Neural progenitor cell (in vitro differentiated cells): ENCODE data around the gene PODN. TPM values are rescaled to one million over a fixed set of nuclear protein-coding genes. Genes with fewer than 3 reads are reported as not detected.

Experiments
- DNase-seq: peaks from one replicate; pipeline ENCODE4 v3.0.0-alpha.2; 2016; ENCODE audit warnings: low spot score
- H2AFZ ChIP-seq: fragments of 200-600 bp; sonication (generic); replicated peaks from 2 replicates; pipeline ENCODE4 v1.6.1; 2016; ENCODE audit warnings: antibody characterized with exemption
- H3F3A ChIP-seq: fragments of 200-600 bp; sonication (generic); 2 replicates; pipeline ENCODE4 v1.6.1; 2016; ENCODE audit warnings: antibody characterized with exemption, low read depth
- H3K27ac ChIP-seq: fragments of 200-600 bp; sonication (generic); 2 replicates; pipeline ENCODE4 v1.5.1; 2016; ENCODE audit warnings: mild to moderate bottlenecking
- H3K27me3 ChIP-seq: fragments of 200-600 bp; sonication (generic); 2 replicates; pipeline ENCODE4 v1.6.1; 2016; ENCODE audit warnings: mild to moderate bottlenecking, moderate library complexity
- H3K36me3 ChIP-seq: fragments of 200-600 bp; sonication (generic); 2 replicates; pipeline ENCODE4 v1.5.1; 2016
- H3K4me1 ChIP-seq: fragments of 200-600 bp; sonication (generic); 2 replicates; pipeline ENCODE4 v1.6.1; 2016; ENCODE audit warnings: mixed run types
- H3K4me2 ChIP-seq: fragments of 200-600 bp; sonication (generic); 2 replicates; pipeline ENCODE4 v1.6.1; 2016
- H3K4me3 ChIP-seq: fragments of 200-600 bp; sonication (generic); 2 replicates; pipeline ENCODE4 v1.5.1; 2016
- H3K79me2 ChIP-seq: fragments of 200-600 bp; sonication (generic); 2 replicates; pipeline ENCODE4 v1.6.1; 2016; ENCODE audit warnings: low read depth
- H3K9ac ChIP-seq: fragments of 200-600 bp; sonication (generic); 2 replicates; pipeline ENCODE4 v1.6.1; 2016
- H3K9me3 ChIP-seq: fragments of 200-600 bp; sonication (generic); 2 replicates; pipeline ENCODE4 v1.5.1; 2016; ENCODE audit warnings: low read depth
- H4K20me1 ChIP-seq: fragments of 200-600 bp; sonication (generic); 2 replicates; pipeline ENCODE4 v1.6.1; 2016; ENCODE audit warnings: low read depth
- H3K27ac Mint-ChIP-seq: 3 replicates; pipeline ENCODE4 v1.8.0; 2021; ENCODE audit warnings: mixed read lengths
- H3K27me3 Mint-ChIP-seq: 2 replicates; pipeline ENCODE4 v1.8.0; 2022; ENCODE audit warnings: low read depth, mild to moderate bottlenecking, inconsistent platforms, moderate library complexity, mixed read lengths; ENCODE audit not compliant: insufficient read depth
- H3K36me3 Mint-ChIP-seq: 3 replicates; pipeline ENCODE4 v1.8.0; 2021; ENCODE audit warnings: mixed read lengths
- H3K4me1 Mint-ChIP-seq: 3 replicates; pipeline ENCODE4 v1.8.0; 2021; ENCODE audit warnings: mixed read lengths
- H3K4me3 Mint-ChIP-seq: 3 replicates; pipeline ENCODE4 v1.8.0; 2021; ENCODE audit warnings: mild to moderate bottlenecking, moderate library complexity, mixed read lengths
- H3K9me3 Mint-ChIP-seq: 3 replicates; pipeline ENCODE4 v1.8.0; 2020; ENCODE audit warnings: mixed read lengths
- CTCF ChIP-seq: fragments of 200-600 bp; sonication (generic); IDR thresholded peaks from 2 replicates; pipeline ENCODE4 v1.5.1; 2017; ENCODE audit warnings: antibody characterized with exemption, mild to moderate bottlenecking
- EZH2 ChIP-seq: fragments of 200-600 bp; sonication (generic); IDR thresholded peaks from 2 replicates; pipeline ENCODE4 v1.6.1; 2017; ENCODE audit warnings: antibody characterized with exemption, mild to moderate bottlenecking, moderate library complexity
- EZH2phosphoT487 ChIP-seq: fragments of 200-600 bp; sonication (generic); IDR thresholded peaks from 2 replicates; pipeline ENCODE4 v1.6.1; 2017; ENCODE audit warnings: antibody characterized with exemption
- total RNA-seq: library from RNA; depleted of rRNA; stranded (reverse); fragments of >200 nt; gene quantifications from 2 replicates; pipeline ENCODE4 v1.2.3, GENCODE V29; 2015; ENCODE audit warnings: low replicate concordance

The PODN gene
- total RNA-seq, 1 donor from 2014 or later, result not detected

DNA sequence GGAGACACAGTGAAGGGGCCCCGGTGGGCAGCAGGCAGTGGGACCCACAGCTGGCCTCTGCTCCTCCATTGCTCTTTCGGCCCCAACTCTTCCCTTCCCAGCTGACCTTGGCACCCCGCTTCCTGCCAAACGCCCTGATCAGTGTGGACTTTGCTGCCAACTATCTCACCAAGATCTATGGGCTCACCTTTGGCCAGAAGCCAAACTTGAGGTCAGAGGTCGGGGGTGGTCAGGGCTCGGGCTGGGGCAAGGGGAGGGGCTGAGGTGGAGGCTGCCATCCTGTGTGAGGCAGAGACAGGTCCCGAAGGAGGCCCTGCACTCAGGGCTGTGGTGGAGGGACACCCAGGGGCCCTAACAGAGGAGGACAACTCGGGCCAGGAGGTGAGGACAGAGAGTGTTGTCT lies 13.7 kb downstream of the PODN start:
- H3F3A ChIP-seq, result no peaks in the 10 kb centered on the region
- no peak overlapping the region for H3K27ac ChIP-seq
- Mint-ChIP-seq H3K27me3 (peaks cover 22% of the 10 kb centered on the region), H3K27ac (no peak overlapping the region), H3K4me3 (no peak overlapping the region), H3K36me3 (no peaks in the 10 kb centered on the region), H3K9me3 (peaks cover 2% of the 10 kb centered on the region), H3K4me1 (peaks cover 20% of the 10 kb centered on the region)
- no peaks in the 10 kb centered on the region for H4K20me1 ChIP-seq
- no peaks in the 10 kb centered on the region for H3K36me3 ChIP-seq
- H3K79me2 ChIP-seq, result no peaks in the 10 kb centered on the region
- no peak overlapping the region for H2AFZ ChIP-seq
- H3K4me2 ChIP-seq, result no peak overlapping the region
- H3K27me3 ChIP-seq, result no peaks in the 10 kb centered on the region
- H3K9ac ChIP-seq, result no peak overlapping the region
- H3K9me3 ChIP-seq, result no peaks in the 10 kb centered on the region
- peaks cover 20% of the 10 kb centered on the region for H3K4me1 ChIP-seq
- no peak overlapping the region for H3K4me3 ChIP-seq
- no peak for DNase-seq
- TF ChIP-seq CTCF, result no peak
- no peak for TF ChIP-seq EZH2phosphoT487
- no peak for TF ChIP-seq EZH2

DNA sequence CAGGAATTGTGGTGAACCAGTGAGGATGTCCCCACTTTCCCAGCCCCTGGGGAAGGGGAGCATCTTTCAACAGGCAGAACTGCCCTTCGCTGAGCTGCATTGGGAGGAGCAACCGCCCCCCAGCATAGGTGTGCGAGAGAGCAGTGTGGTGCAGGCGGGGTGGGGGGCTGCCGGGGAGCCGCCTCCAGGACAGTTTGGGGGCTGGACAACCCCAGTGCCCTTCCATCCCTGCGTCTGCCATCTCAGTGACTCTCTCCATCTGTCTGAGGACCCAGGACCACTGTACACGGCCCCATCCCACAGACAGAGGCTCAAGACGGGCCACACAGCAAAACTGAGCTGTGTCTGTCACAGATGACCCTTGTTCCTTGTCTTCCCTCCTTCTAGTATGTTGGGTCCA lies 14.2 kb downstream of the PODN start:
- Histone ChIP-seq H3F3A (no peaks in the 10 kb centered on the region), H3K27me3 (no peaks in the 10 kb centered on the region), H3K79me2 (no peaks in the 10 kb centered on the region), H3K36me3 (no peaks in the 10 kb centered on the region), H3K4me2 (no peak overlapping the region), H3K4me1 (peaks cover 20% of the 10 kb centered on the region), H3K9me3 (no peaks in the 10 kb centered on the region), H2AFZ (no peak overlapping the region), H3K27ac (no peak overlapping the region), H3K4me3 (no peak overlapping the region), H3K9ac (no peak overlapping the region), H4K20me1 (no peaks in the 10 kb centered on the region)
- H3K27ac Mint-ChIP-seq, result no peak overlapping the region
- peaks cover 18% of the 10 kb centered on the region for H3K27me3 Mint-ChIP-seq
- H3K36me3 Mint-ChIP-seq, result no peaks in the 10 kb centered on the region
- TF ChIP-seq CTCF (no peak), EZH2phosphoT487 (no peak), EZH2 (no peak)
- no peak for DNase-seq
- no peak overlapping the region for H3K4me3 Mint-ChIP-seq
- peaks cover 2% of the 10 kb centered on the region for H3K9me3 Mint-ChIP-seq
- peaks cover 20% of the 10 kb centered on the region for H3K4me1 Mint-ChIP-seq

DNA sequence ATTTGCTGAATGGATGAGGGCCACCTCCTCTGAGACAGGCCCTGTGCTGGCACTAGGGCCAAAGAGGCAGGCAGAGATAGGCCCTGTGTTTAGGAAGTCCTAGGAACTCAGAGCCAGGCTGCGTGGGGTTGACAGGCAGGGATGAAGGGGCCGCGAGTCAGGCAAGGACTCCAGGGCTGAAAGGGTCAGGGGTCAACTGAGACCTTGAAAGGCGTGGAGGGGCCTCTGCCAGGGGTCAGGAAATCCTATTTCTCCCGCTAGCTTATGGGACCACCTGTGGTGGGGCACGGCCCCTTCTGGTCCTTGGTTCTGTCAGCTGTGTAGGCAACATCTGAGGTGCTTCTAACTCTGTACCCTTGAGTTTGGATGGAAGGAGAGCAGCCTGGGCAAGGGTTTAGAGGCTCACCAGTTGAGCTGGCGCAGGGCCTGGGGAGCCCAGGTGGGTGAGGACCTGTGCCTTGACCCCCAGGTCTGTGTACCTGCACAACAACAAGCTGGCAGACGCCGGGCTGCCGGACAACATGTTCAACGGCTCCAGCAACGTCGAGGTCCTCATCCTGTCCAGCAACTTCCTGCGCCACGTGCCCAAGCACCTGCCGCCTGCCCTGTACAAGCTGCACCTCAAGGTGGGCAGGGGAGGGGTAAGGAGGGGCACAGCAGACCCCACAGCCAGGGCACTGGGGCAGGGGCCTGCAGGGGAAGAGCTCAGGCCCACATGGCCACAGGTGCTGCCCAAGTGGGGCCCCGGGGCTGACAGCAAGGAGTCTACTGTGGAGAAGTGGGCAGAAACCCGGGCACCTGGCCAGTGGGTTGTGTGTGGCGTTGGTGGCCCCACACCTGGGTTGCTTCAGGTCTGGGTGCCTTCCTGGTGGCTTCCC lies 14.9 kb downstream of the PODN start:
- H3K4me1 ChIP-seq, result peaks cover 23% of the 10 kb centered on the region
- no peaks in the 10 kb centered on the region for H3K9me3 ChIP-seq
- TF ChIP-seq EZH2 (no peak), EZH2phosphoT487 (no peak), CTCF (no peak)
- H3K4me3 Mint-ChIP-seq, result no peak overlapping the region
- H3K27me3 ChIP-seq, result no peaks in the 10 kb centered on the region
- H3K9ac ChIP-seq, result no peak overlapping the region
- no peaks in the 10 kb centered on the region for H3K79me2 ChIP-seq
- no peak overlapping the region for H2AFZ ChIP-seq
- peak overlapping the region; percentile 22 for H3K4me2 ChIP-seq
- H3K36me3 ChIP-seq, result no peaks in the 10 kb centered on the region
- H3K36me3 Mint-ChIP-seq, result no peaks in the 10 kb centered on the region
- no peak overlapping the region for H3K27ac ChIP-seq
- H3K4me1 Mint-ChIP-seq, result peaks cover 22% of the 10 kb centered on the region
- H3K4me3 ChIP-seq, result no peak overlapping the region
- no peaks in the 10 kb centered on the region for H3F3A ChIP-seq
- H3K9me3 Mint-ChIP-seq, result peaks cover 2% of the 10 kb centered on the region
- no peak overlapping the region for H3K27ac Mint-ChIP-seq
- H3K27me3 Mint-ChIP-seq, result peaks cover 18% of the 10 kb centered on the region
- H4K20me1 ChIP-seq, result no peaks in the 10 kb centered on the region
- peak; percentile 60 for DNase-seq
